SH-SY5Y (cell line): ENCODE data around the gene DNAH2.

ENCODE experiments used
- GATA2 ChIP-seq: IDR thresholded peaks from 2 replicates; pipeline ENCODE4 v1.6.1; 2011; ENCODE audit warnings: mild to moderate bottlenecking, low read depth, low read length
- GATA3 ChIP-seq: IDR thresholded peaks from 2 replicates; pipeline ENCODE4 v1.6.1; 2011; ENCODE audit warnings: low read depth, mild to moderate bottlenecking, low read length, moderate library complexity

- no peak for TF ChIP-seq GATA3
- TF ChIP-seq GATA2: no peak
Observed at GRCh38 chr17:7875804-7876370, 158.3 kb downstream of the DNAH2 start.
